ENCODE measurements around the gene NR5A2. TPM values are rescaled to one million over a fixed set of nuclear protein-coding genes. Genes with fewer than 3 reads are reported as not detected.
A peak's percentile ranks its signal among the peaks of the same experiment; 100 is the strongest.

NR5A2 gene
- polyA plus RNA-seq, 4 donors, result 14.1 to 58.0 (median 18.8) TPM

DNA sequence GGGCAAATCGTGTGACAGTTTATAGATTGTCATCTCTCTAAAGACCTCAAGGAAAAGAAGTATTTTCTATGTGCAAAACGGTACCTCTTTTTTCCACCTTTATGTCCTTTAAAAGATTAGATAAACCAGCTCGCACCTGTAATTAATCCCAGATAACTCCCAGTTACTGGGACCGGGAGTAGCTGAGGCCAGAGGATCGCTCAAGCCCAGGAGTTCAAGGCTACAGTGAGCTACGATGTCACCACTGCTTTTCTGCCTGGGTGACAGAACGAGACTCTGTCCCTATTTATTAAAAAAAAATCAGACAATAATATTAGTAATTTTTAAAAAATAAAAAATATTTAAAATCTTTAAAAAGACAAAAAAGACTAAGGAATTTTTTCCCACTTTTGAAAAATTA lies 141.4 kb downstream of the NR5A2 start:
- Histone ChIP-seq H3K4me3 (ENCODE audit: low read depth in 1 of 3, low read length in 3 of 3) (no peak overlapping the region), H3K27ac (ENCODE audit: low read depth in 1 of 3, low read length in 2 of 3) (no peak overlapping the region), H3K36me3 (ENCODE audit: control insufficient read depth in 3 of 3, insufficient read depth in 2 of 3, low read depth in 1 of 3, low read length in 3 of 3) (peaks cover 0 to 14% (median 0%) of the 10 kb centered on the region in 3 donors), H3K27me3 (ENCODE audit: control insufficient read depth in 3 of 3, insufficient read depth in 3 of 3, low read length in 3 of 3) (no peaks in the 10 kb centered on the region), H3K4me1 (ENCODE audit: control insufficient read depth in 3 of 3, insufficient read depth in 2 of 3, low read depth in 1 of 3, low read length in 2 of 3) (no peaks in the 10 kb centered on the region), H3K9me3 (ENCODE audit: control insufficient read depth in 2 of 2, insufficient read depth in 1 of 2, low read depth in 1 of 2, low read length in 1 of 2) (no peaks in the 10 kb centered on the region)
- FAIRE-seq (no peak), DNase-seq (peak in 1 of 2 donors; percentile 45)
- WGBS, 3 donors, result 17 to 67% (median 34%) methylated on average over 7 of the region's 7 CpGs

DNA sequence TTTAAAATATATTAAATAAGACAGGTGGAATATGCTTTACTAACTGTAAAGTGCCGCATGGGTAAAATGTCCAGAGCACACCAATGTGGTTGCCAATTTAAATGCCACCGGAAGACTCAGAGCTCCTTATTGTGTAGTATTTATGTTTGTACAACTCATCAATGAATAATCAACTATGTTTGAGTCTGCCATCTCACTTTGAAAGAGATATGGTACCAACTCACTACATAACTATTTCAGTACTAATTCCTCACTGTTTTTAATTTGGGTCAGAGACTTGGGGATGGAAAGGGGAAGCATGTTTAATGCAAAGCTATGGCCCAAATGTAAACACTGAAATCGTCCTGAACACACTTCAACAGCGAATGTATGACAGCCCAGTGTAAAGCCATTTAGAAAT lies 144.8 kb downstream of the NR5A2 start:
- Histone ChIP-seq H3K9me3 (ENCODE audit: control insufficient read depth in 2 of 2, insufficient read depth in 1 of 2, low read depth in 1 of 2, low read length in 1 of 2) (no peaks in the 10 kb centered on the region), H3K27me3 (ENCODE audit: control insufficient read depth in 3 of 3, insufficient read depth in 3 of 3, low read length in 3 of 3) (no peaks in the 10 kb centered on the region), H3K27ac (ENCODE audit: low read depth in 1 of 3, low read length in 2 of 3) (no peak overlapping the region), H3K36me3 (ENCODE audit: control insufficient read depth in 3 of 3, insufficient read depth in 2 of 3, low read depth in 1 of 3, low read length in 3 of 3) (peaks cover 0 to 8% (median 2%) of the 10 kb centered on the region in 3 donors), H3K4me3 (ENCODE audit: low read depth in 1 of 3, low read length in 3 of 3) (no peak overlapping the region), H3K4me1 (ENCODE audit: control insufficient read depth in 3 of 3, insufficient read depth in 2 of 3, low read depth in 1 of 3, low read length in 2 of 3) (no peaks in the 10 kb centered on the region)
- WGBS, 3 donors, result 69 to 83% (median 75%) methylated on average over 4 of the region's 4 CpGs
- no peak for DNase-seq
- FAIRE-seq, result no peak

DNA sequence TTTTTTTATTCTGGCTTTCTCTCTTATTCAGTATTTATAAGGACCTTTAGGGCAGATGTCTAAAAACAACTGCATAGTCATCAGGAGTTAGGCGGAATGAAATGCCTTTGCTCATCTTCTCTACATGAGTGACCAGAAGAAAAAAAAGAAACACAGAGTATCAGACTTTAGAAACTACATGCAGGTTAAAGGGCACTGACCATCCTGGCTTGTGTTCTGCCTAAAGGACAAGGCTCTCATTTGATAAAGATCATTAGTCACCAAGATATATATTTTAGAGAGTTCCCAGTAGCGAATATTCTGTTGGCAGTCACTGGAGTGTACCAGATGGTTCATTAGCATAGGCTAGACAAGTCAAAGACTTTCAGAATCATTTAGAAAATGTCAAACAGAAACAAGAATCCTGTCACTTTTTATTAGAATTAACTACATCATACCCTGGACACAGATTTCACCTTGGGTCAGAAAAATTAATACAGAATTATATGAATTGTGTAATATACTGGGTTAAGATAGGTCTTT lies 145.6 kb downstream of the NR5A2 start:
- Histone ChIP-seq H3K4me3 (ENCODE audit: low read depth in 1 of 3, low read length in 3 of 3) (no peak overlapping the region), H3K9me3 (ENCODE audit: control insufficient read depth in 2 of 2, insufficient read depth in 1 of 2, low read depth in 1 of 2, low read length in 1 of 2) (no peaks in the 10 kb centered on the region), H3K27ac (ENCODE audit: low read depth in 1 of 3, low read length in 2 of 3) (no peak overlapping the region), H3K27me3 (ENCODE audit: control insufficient read depth in 3 of 3, insufficient read depth in 3 of 3, low read length in 3 of 3) (no peaks in the 10 kb centered on the region), H3K36me3 (ENCODE audit: control insufficient read depth in 3 of 3, insufficient read depth in 2 of 3, low read depth in 1 of 3, low read length in 3 of 3) (peaks cover 0 to 8% (median 2%) of the 10 kb centered on the region in 3 donors), H3K4me1 (ENCODE audit: control insufficient read depth in 3 of 3, insufficient read depth in 2 of 3, low read depth in 1 of 3, low read length in 2 of 3) (no peaks in the 10 kb centered on the region)
- WGBS, 3 donors, result 62 to 78% (median 62%) methylated on average over 2 of the region's 2 CpGs
- DNase-seq, result no peak
- FAIRE-seq, result no peak

DNA sequence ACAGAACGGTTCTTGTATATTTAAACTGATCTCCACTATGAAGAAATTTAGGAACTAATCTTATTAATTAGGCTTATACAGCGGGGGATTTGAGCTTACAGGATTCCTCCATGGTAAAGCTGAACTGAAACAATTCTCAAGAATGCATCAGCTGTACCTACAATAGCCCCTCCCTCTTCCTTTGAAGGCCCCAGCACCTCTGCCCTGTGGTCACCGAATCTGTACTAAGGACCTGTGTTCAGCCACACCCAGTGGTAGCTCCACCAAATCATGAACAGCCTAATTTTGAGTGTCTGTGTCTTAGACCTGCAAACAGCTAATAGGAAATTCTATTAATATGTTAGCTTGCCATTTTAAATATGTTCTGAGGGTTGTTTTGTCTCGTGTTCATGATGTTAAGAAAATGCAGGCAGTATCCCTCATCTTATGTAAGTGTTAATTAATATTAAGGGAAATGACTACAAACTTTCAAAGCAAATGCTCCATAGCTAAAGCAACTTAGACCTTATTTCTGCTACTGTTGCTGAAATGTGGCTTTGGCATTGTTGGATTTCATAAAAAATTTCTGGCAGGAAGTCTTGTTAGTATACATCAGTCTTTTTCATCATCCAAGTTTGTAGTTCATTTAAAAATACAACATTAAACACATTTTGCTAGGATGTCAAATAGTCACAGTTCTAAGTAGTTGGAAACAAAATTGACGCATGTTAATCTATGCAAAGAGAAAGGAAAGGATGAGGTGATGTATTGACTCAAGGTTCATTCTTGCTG lies 147.2 kb downstream of the NR5A2 start:
- H3K36me3 ChIP-seq (ENCODE audit: control insufficient read depth in 3 of 3, insufficient read depth in 2 of 3, low read depth in 1 of 3, low read length in 3 of 3), result peaks cover 0 to 8% (median 2%) of the 10 kb centered on the region in 3 donors
- no peak overlapping the region for H3K4me3 ChIP-seq (ENCODE audit: low read depth in 1 of 3, low read length in 3 of 3)
- no peak for DNase-seq
- WGBS, 3 donors, result 82 to 86% (median 84%) methylated on average over 5 of the region's 5 CpGs
- H3K27me3 ChIP-seq (ENCODE audit: control insufficient read depth in 3 of 3, insufficient read depth in 3 of 3, low read length in 3 of 3), result no peaks in the 10 kb centered on the region
- FAIRE-seq, result no peak
- H3K9me3 ChIP-seq (ENCODE audit: control insufficient read depth in 2 of 2, insufficient read depth in 1 of 2, low read depth in 1 of 2, low read length in 1 of 2), result no peaks in the 10 kb centered on the region
- H3K27ac ChIP-seq (ENCODE audit: low read depth in 1 of 3, low read length in 2 of 3), result no peak overlapping the region
- no peaks in the 10 kb centered on the region for H3K4me1 ChIP-seq (ENCODE audit: control insufficient read depth in 3 of 3, insufficient read depth in 2 of 3, low read depth in 1 of 3, low read length in 2 of 3)

DNA sequence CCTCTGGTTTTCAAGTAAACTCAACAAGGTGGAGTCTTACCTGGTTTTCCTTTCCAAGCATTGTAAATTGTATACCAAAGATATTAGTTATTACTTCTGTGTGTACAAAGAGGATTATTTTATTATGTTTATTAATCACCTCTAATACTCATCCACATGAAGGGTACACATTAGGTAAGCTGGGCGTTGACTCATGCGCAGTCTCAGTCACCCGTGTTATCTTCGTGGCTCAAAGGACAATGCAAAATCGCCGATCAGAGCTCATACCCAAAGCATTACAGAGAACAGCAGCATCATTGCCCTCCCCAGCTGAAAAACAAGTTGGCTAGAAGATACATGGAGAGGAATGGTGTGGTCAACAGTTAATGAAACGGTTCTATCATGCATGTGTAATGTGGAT lies 148.7 kb downstream of the NR5A2 start:
- H3K9me3 ChIP-seq (ENCODE audit: control insufficient read depth in 2 of 2, insufficient read depth in 1 of 2, low read depth in 1 of 2, low read length in 1 of 2), result no peaks in the 10 kb centered on the region
- WGBS, 3 donors, result 26 to 63% (median 37%) methylated on average over 7 of the region's 7 CpGs
- no peaks in the 10 kb centered on the region for H3K4me1 ChIP-seq (ENCODE audit: control insufficient read depth in 3 of 3, insufficient read depth in 2 of 3, low read depth in 1 of 3, low read length in 2 of 3)
- no peaks in the 10 kb centered on the region for H3K27me3 ChIP-seq (ENCODE audit: control insufficient read depth in 3 of 3, insufficient read depth in 3 of 3, low read length in 3 of 3)
- no peak overlapping the region for H3K27ac ChIP-seq (ENCODE audit: low read depth in 1 of 3, low read length in 2 of 3)
- peak in 1 of 2 donors; percentile 76 for DNase-seq
- FAIRE-seq, result no peak
- peaks cover 0 to 6% (median 2%) of the 10 kb centered on the region in 3 donors for H3K36me3 ChIP-seq (ENCODE audit: control insufficient read depth in 3 of 3, insufficient read depth in 2 of 3, low read depth in 1 of 3, low read length in 3 of 3)
- no peak overlapping the region for H3K4me3 ChIP-seq (ENCODE audit: low read depth in 1 of 3, low read length in 3 of 3)

DNA sequence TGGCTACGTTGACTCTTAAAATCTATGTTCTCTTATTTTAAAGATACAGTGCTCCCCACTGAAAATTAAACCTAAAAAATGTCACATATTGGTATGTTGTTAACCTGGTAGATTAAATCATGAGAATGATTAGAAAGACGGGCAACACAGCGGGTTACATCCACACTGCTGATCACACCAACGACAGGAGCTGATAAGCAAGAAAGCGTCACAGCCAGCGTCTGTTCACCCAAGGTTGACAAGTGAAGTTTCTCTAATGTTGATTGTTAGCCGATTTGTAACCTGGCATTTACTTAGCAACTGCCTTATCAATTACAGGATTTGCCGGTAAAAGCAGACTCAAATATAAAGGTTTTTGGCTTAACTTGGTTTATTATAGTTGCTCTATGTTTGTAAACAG lies 149.3 kb downstream of the NR5A2 start:
- 69 to 77% (median 70%) methylated on average over 8 of the region's 8 CpGs for WGBS, 3 donors

DNA sequence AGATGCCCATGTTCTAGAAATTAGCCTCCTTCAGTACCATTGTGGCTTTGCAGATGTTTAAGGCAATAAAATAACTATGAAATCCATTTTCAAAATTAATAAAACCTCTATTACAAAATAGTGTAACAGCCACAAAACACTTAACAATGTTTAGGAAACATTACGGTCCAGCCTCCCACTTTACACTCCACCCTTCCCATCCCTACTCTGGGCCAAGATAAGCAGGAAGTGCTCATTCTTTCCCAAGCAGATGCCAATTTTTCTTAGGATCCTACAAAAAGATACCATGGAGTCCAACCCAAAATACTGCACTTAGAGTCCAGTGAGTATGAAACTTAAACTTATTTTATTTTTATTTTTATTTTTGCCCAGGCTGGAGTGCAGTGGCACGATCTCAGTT lies 150.8 kb downstream of the NR5A2 start:
- no peak overlapping the region for H3K4me3 ChIP-seq (ENCODE audit: low read depth in 1 of 3, low read length in 3 of 3)
- H3K27me3 ChIP-seq (ENCODE audit: control insufficient read depth in 3 of 3, insufficient read depth in 3 of 3, low read length in 3 of 3), result no peaks in the 10 kb centered on the region
- H3K27ac ChIP-seq (ENCODE audit: low read depth in 1 of 3, low read length in 2 of 3), result no peak overlapping the region
- FAIRE-seq (no peak), DNase-seq (no peak)
- no peaks in the 10 kb centered on the region for H3K4me1 ChIP-seq (ENCODE audit: control insufficient read depth in 3 of 3, insufficient read depth in 2 of 3, low read depth in 1 of 3, low read length in 2 of 3)
- 63 to 89% (median 87%) methylated on average over 2 of the region's 2 CpGs for WGBS, 3 donors
- no peaks in the 10 kb centered on the region for H3K9me3 ChIP-seq (ENCODE audit: control insufficient read depth in 2 of 2, insufficient read depth in 1 of 2, low read depth in 1 of 2, low read length in 1 of 2)
- H3K36me3 ChIP-seq (ENCODE audit: control insufficient read depth in 3 of 3, insufficient read depth in 2 of 3, low read depth in 1 of 3, low read length in 3 of 3), result peaks cover 0 to 3% (median 2%) of the 10 kb centered on the region in 3 donors

More for the DNA sequence above, 149.3 kb downstream of the NR5A2 start:
- DNase-seq (no peak), FAIRE-seq (no peak)
- H3K27ac ChIP-seq (ENCODE audit: low read depth in 1 of 3, low read length in 2 of 3), result no peak overlapping the region
- peaks cover 0 to 3% (median 2%) of the 10 kb centered on the region in 3 donors for H3K36me3 ChIP-seq (ENCODE audit: control insufficient read depth in 3 of 3, insufficient read depth in 2 of 3, low read depth in 1 of 3, low read length in 3 of 3)
- no peaks in the 10 kb centered on the region for H3K27me3 ChIP-seq (ENCODE audit: control insufficient read depth in 3 of 3, insufficient read depth in 3 of 3, low read length in 3 of 3)
- H3K9me3 ChIP-seq (ENCODE audit: control insufficient read depth in 2 of 2, insufficient read depth in 1 of 2, low read depth in 1 of 2, low read length in 1 of 2), result no peaks in the 10 kb centered on the region
- H3K4me1 ChIP-seq (ENCODE audit: control insufficient read depth in 3 of 3, insufficient read depth in 2 of 3, low read depth in 1 of 3, low read length in 2 of 3), result no peaks in the 10 kb centered on the region
- no peak overlapping the region for H3K4me3 ChIP-seq (ENCODE audit: low read depth in 1 of 3, low read length in 3 of 3)

DNA sequence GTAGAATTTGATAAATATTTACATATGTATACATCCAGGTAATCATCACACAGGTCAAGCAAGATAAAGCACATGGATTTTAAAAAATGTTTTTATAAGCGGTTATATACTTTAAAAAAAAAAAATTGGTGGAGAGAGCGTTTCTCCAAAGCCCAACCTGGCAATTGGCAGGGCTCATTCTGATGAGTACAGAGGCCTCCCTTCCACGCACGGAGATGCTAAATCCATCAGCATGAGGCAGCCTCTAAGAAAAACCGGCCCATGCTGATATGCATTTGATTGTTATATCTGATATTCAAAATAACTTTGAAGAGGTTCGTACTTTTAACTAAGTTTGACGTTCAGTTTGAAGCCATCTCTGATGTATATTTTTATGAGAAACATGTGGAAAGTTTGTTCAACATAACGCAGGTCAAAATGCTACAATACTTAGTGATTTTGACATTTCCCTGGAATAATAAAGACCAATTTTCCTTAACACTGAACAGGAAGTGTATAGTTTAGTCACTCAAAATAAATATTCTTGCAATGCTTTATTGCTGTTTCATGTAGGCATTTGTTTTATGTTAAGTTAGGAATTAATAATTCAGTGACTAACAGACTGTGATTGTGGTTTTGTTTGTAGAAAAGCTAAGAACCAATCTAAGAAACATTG lies 151.7 kb downstream of the NR5A2 start:
- Histone ChIP-seq H3K4me1 (ENCODE audit: control insufficient read depth in 3 of 3, insufficient read depth in 2 of 3, low read depth in 1 of 3, low read length in 2 of 3) (no peaks in the 10 kb centered on the region), H3K36me3 (ENCODE audit: control insufficient read depth in 3 of 3, insufficient read depth in 2 of 3, low read depth in 1 of 3, low read length in 3 of 3) (peaks cover 0 to 2% (median 0%) of the 10 kb centered on the region in 3 donors), H3K4me3 (ENCODE audit: low read depth in 1 of 3, low read length in 3 of 3) (no peak overlapping the region), H3K9me3 (ENCODE audit: control insufficient read depth in 2 of 2, insufficient read depth in 1 of 2, low read depth in 1 of 2, low read length in 1 of 2) (no peaks in the 10 kb centered on the region), H3K27me3 (ENCODE audit: control insufficient read depth in 3 of 3, insufficient read depth in 3 of 3, low read length in 3 of 3) (no peaks in the 10 kb centered on the region), H3K27ac (ENCODE audit: low read depth in 1 of 3, low read length in 2 of 3) (no peak overlapping the region)
- DNase-seq (no peak), FAIRE-seq (no peak)
- WGBS, 3 donors, result 60 to 63% (median 60%) methylated on average over 8 of the region's 8 CpGs

Measured in small intestine (tissue), 7 donors.